GM06990 (cell line): ENCODE measurements around the gene CSRP1.

ENCODE experiments used
- DNase-seq: peaks from one replicate; pipeline ENCODE4 v3.0.0-alpha.2; 2011; ENCODE audit not compliant: insufficient read length; ENCODE audit errors: extremely low read depth
- H3K27me3 ChIP-seq: replicated peaks from 2 replicates; pipeline ENCODE4 v1.6.0; 2011; ENCODE audit warnings: low read length; ENCODE audit not compliant: control insufficient read depth, insufficient read depth
- H3K36me3 ChIP-seq: 2 replicates; pipeline ENCODE4 v1.5.1; 2011; ENCODE audit warnings: low read length; ENCODE audit not compliant: control insufficient read depth, insufficient read depth
- H3K4me3 ChIP-seq: replicated peaks from 2 replicates; pipeline ENCODE4 v1.5.1; 2011; ENCODE audit warnings: low read depth, mild to moderate bottlenecking, control low read depth, low read length
- TF ChIP-seq, protein P1 (sequence below): IDR thresholded peaks from 2 replicates; pipeline ENCODE4 v1.5.1; 2011; ENCODE audit warnings: low read length, control low read depth, mild to moderate bottlenecking, inconsistent platforms; ENCODE audit not compliant: insufficient read depth, poor library complexity, severe bottlenecking

Gene CSRP1

DNA sequence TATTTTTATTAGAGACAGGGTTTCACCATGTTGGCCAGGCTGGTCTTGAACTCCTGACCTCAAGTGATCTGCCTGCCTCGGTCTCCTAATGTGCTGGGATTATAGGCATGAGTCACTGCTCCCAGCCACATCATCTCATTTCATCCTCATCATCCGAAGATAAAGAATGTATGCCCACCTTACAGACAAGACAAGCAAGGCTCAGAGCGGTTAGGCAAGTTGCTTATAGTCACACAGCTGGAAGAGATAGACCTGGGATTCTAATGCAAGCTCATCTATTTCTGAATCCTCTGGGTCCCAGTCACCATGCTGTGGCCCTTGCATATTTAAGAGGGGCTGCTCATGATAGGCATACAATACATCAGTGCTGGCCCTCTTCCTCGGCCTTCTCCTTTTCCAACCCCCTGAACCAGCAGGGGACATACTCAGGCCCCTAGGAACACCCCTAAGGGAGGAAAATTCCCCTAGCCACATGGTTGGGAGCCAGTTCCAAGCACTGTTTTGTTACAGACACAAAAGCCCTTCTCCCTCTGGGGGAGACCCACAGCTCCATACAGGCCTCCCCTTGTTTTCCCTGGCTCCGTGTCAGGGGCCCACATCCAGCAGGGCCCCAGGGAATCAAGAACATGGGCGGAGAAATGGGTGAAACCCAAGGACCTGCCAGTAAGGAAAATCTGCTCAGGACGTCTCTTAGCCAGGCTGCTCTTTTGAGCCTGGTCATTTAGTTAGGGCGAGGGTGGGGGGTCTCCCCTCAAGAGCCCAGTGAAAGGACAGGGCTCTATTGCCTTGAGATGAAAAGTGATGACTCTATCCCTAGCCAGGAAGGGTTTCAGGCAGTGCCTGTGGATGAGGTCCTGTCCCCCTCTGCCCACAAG lies 6.9 kb downstream of the CSRP1 start:
- DNase-seq = no peak
- Histone ChIP-seq H3K4me3 (no peak overlapping the region), H3K36me3 (peaks cover 11% of the 10 kb centered on the region), H3K27me3 (no peaks in the 10 kb centered on the region)
- TF ChIP-seq, protein P1, sequence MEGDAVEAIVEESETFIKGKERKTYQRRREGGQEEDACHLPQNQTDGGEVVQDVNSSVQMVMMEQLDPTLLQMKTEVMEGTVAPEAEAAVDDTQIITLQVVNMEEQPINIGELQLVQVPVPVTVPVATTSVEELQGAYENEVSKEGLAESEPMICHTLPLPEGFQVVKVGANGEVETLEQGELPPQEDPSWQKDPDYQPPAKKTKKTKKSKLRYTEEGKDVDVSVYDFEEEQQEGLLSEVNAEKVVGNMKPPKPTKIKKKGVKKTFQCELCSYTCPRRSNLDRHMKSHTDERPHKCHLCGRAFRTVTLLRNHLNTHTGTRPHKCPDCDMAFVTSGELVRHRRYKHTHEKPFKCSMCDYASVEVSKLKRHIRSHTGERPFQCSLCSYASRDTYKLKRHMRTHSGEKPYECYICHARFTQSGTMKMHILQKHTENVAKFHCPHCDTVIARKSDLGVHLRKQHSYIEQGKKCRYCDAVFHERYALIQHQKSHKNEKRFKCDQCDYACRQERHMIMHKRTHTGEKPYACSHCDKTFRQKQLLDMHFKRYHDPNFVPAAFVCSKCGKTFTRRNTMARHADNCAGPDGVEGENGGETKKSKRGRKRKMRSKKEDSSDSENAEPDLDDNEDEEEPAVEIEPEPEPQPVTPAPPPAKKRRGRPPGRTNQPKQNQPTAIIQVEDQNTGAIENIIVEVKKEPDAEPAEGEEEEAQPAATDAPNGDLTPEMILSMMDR = no peak

DNA sequence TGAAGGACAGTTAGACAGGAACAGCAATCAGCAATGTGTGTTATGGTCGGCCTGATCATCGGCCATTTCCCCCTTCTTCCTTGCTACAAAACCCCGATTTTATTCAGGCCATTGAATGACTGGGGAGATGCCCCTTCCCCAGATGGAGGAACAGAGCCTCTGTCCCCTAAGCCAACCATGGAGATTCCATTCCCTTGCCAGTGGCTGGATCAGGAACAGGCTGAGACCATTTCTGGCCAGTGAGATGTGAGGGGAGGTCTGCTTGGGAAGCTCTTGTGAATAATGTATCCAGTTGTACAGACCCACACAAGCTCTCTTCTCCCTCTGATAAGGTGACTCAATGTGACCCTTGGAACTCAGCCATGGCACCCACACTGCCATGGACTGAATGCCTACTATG lies 7.7 kb downstream of the CSRP1 start:
- Histone ChIP-seq H3K36me3 (peaks cover 11% of the 10 kb centered on the region), H3K4me3 (no peak overlapping the region), H3K27me3 (no peaks in the 10 kb centered on the region)
- TF ChIP-seq, protein P1 = no peak
- no peak for DNase-seq

DNA sequence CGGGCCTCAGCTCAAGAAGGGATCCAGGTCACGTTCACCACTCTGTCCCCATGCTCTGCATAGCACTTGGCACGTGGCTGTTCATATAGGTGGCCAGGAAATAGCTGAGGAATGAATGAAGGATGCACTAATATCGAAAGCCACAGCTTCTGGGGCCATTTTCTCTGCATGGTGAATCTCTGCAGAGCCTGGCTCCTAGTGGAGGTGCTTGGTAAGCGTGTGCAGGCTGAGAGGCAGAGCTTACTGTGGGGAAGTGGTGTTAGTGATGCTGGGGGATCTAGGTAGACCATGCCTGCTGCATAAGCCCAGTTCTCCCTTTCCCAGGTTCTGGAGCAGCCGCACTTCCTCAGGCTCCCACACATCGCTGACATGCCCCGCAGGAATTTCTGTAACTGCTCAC lies 8.3 kb downstream of the CSRP1 start:
- no peaks in the 10 kb centered on the region for H3K27me3 ChIP-seq
- TF ChIP-seq, protein P1 = no peak
- no peak overlapping the region for H3K4me3 ChIP-seq
- no peak for DNase-seq
- H3K36me3 ChIP-seq = peaks cover 12% of the 10 kb centered on the region

DNA sequence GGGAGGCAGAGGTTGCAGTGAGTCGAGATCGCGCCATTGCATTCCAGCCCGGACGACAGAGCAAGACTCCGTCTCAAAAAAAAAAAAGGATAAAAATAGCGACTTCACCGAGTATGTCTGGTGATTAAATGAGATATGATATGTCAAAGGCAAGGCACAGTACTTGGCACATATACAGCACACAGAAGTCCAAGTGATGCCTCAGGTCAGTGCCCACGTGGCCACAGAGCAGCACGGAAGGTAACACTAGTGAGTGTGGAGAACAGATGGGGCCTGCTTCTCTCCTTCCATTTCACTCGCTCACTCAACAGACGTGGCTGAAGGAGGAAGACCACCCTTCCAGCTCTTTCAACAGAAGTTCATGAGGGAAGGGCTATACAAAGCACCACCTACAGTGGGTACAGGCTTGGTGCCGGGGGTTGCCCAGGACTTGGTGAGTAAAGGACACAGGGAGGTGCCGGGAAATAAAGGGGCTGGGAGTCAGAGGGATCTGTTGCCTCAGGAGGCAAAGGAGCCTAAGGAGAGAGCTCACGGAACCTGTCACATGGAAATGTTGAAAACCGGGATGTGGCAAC lies 8.9 kb downstream of the CSRP1 start:
- TF ChIP-seq, protein P1 = no peak
- Histone ChIP-seq H3K36me3 (peaks cover 10% of the 10 kb centered on the region), H3K27me3 (no peaks in the 10 kb centered on the region), H3K4me3 (no peak overlapping the region)
- DNase-seq = no peak

DNA sequence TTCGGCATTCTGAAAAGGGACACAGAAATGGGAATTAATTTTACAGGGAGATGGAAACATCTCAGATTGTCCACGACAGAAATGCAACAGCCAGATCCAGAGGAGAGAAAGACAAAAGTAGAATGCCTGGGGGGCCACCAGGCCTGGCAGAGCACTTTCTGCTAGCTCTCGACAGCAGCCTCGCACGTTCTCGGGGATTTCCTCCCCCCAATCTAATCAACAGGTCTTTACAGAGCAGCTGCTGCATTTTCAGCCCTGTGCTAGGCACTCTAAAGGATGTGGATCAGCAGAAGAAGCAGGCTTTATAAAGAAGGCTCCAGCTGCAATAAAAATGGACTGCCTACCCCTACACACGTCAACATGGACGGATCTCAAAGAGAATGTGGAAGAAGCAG lies 10.6 kb downstream of the CSRP1 start:
- H3K36me3 ChIP-seq = peaks cover 10% of the 10 kb centered on the region
- DNase-seq = no peak
- TF ChIP-seq, protein P1 = no peak
- no peak overlapping the region for H3K4me3 ChIP-seq
- H3K27me3 ChIP-seq = no peaks in the 10 kb centered on the region
